ENCODE data around the gene ST3GAL4. TPM values are rescaled to one million over a fixed set of nuclear protein-coding genes. Genes with fewer than 3 reads are reported as not detected.
A peak's percentile ranks its signal among the peaks of the same experiment; 100 is the strongest.
"Not testable (repeated sequence)": the region's sequence is repeated elsewhere in the genome, so short reads cannot be mapped to it uniquely, and the experiment has no call there.

Gene ST3GAL4
- total RNA-seq, 1 donor from 2014 or later: 14.7 TPM

DNA sequence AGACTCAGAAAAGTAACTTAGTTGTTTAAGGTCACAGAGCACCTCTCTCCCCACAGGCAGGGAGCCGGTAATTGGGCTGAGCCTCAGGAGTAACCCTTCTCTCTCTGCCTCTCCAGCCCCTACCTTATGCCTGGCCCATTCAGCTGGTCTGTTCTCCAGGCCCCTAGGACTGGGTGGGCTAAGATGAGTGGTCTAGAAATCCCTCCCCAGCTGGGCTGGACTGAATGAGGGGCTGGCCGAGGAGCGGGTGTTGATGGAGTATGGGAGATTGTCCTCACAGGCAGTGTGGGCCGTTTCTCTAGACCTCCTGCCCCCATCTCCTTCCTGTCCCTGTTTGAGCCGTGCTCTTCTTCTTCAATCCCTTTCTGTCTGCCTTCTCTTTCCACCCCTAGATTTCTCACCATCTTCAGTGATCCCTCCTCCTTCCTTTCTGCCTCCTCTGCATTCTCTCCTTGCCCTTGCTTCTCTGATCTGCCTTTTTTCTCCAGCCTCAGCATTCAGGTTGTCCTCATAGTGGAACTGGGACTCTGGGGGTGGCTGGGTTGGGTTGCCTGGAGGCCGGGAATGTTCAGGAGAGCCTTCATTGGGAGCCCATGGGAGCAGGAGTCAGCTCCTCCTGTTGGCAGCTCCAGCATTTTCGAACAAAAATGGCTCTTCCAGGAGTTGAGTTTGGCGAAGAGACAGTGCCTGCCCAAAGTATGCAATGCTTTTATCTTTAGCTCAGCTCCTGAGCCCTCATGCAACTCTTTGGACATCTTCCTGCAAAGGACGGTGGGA lies 7.6 kb downstream of the ST3GAL4 start:
- no peak for DNase-seq (ENCODE audit: low read depth in 2 of 2)

GRCh38 chr11:126363706-126364248 lies 8.3 kb downstream of the ST3GAL4 start:
- DNase-seq (ENCODE audit: low read depth in 2 of 2): no peak

DNA sequence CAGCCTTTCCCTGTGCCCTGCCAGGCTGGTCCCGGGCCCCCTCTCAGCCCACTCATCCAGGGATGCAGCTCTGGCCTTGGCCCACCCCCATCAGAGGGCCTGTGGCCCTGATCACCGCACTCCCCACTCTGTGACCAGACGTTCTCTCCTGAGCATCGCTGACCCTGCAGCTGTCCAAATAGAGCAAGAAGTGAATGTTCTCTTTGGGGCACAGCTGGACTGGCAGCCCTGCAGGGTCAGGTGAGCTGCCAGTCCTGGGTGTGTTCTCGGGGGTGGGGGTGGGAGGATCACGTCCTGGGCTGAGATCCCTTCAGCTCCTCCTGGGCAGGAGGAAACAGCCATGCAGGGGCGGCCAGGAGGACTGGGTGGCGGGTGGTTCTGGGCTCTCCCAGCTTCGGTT lies 9.2 kb downstream of the ST3GAL4 start:
- not testable (repeated sequence) for DNase-seq (ENCODE audit: low read depth in 2 of 2)

- DNase-seq (ENCODE audit: low read depth in 2 of 2): not testable (repeated sequence)
Measured at GRCh38 chr11:126365508-126365907, 10.0 kb downstream of the ST3GAL4 start.

DNA sequence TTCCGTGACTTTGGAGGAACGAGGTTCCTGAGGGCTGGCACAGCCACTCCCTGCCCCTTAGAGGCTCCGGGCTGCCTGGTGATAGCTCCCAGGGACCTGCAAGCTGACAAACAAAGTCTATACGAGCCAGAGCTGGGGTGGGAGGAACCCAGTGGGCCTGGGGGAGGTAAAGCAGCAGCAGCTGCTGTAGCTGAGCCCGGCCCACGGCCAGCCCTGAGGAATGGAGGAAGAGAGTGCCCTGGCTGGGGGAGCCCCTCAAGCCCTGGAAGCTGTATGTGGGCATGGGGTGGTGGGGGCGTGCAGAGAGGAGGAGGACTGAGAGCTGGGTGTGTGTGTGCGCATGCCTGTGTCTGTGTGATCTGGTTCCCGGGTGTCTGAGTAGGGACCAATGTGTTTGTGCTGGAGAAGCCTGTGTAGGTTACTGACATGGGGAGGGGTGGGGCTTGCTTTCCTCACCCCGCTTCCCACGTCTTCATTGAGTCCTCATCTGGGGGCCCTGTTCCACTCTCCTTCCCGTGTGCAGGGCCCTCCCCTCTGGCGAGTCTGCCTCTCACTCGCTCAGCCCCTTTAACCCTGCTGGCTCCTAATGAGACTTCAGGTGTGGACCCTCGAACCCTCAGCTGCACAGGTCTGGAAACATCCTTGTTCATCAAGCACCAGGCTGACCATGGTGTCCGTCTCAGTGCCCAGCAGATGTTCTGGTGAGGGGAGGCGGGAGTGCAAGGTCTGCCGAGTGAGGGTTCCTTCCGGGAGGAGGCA lies 10.8 kb downstream of the ST3GAL4 start:
- no peak for DNase-seq (ENCODE audit: low read depth in 2 of 2)

DNA sequence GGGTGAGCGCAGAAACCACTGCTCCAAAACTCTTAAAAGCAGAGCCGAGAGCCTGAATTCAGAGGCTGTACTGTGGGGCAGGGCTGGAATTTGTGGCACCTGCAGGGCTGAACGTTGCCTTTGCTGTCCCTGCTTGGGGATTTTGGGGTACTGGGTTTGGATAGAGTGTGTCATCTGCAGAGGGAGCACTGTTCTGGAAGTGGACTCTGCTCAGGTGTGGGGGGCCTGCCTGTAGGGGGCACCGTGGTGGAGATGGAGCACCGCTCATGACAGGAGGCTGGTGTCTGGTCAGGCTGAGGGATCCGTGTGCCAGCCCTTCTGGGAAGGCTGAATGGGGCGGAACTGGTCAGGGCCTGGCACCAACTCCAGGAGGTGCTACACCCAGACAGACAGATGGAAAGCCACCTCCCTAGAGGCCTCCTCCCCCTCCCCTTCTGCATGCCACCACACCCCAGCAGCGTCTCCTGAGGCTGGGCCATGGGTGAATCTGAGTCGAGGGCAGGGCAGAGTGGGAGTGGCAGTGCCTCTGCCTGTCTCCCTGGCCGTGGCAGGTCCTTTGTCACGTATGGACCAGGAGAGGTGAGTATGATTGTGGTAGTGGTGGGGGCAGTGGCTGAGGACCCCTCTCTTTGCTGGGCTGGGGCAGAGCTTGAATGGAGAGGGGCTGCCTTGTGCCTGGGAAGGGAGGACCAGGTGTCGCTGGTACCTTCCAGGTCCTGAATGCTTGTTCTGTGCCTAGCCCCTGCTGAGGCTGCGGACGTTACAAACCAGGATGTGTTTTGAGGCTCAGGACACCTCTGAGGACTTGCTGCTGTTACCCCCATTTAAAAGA lies 11.6 kb downstream of the ST3GAL4 start:
- not testable (repeated sequence) for DNase-seq (ENCODE audit: low read depth in 2 of 2)

DNA sequence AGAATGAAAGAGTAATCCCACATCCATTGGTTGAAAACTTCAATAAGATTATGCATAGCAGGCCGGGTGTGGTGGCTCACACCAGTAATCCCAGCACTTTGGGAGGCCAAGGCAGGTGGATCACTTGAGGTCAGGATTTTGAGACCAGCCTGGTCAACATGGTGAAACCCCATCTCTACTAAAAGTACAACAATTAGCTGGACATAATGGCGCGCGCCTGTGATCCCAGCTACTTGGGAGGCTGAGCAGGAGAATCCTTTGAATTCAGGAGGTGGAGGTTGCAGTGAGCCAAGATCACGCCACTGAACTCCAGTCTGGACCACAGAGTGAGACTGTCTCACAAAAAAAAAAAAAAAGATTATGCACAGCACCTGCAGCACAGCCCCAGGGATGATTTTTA lies 12.3 kb downstream of the ST3GAL4 start:
- DNase-seq (ENCODE audit: low read depth in 2 of 2): not testable (repeated sequence)

GRCh38 chr11:126368336-126369119 lies 13.0 kb downstream of the ST3GAL4 start:
- not testable (repeated sequence) for DNase-seq (ENCODE audit: low read depth in 2 of 2)

- no peak for DNase-seq (ENCODE audit: low read depth in 2 of 2)
Measured at GRCh38 chr11:126370016-126370415, 14.5 kb downstream of the ST3GAL4 start.

DNA sequence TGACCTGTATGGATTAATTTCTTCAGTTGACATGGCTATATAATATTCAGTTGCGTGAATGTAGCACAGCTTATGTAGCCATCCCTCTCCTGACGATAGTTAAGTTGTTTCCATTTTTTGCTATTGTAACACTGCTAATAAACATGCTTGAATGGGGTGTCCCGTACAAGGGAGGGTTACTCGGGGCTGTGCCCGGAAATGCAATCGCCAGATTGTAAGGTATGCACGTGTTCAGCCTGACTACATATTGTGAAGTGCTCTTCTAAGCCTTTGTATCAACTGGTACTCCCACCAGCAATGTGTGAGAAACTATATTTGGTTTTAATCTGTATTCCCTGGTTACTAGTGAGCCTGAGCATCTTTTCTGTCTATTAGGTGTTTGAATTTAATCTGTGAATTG lies 16.1 kb downstream of the ST3GAL4 start:
- no peak for DNase-seq (ENCODE audit: low read depth in 2 of 2)

DNA sequence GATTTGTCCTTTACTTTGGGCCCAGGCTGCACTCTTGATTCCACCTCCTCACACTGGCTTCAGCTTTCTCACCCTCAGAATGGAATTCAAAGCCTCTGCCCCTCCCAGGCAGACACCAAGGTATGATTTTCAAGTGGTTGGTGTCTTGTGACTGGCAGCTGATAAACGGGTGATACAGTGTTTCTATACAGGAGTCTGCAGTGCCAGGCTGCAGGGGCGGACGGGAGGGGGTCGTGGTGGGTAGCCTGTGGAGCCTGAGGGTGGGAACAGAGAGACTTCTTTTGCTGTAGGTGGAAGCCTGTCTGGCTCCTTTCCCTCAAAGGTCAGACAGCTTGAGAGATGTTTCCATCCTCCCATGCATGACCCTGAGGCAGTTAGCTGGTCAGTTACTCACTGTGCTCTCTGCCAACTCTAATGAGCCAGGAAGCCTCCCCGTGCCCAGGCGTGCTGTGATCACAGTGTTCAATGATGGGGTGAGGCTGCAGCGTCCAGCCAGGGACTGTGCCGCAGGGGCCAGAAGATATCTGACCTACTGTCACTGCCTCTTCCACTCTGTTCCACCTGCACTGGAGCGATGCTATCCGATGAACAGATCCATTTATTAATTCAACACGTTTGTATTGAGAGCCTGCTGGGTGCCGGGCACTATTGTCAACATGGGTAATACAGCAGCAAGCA lies 18.0 kb downstream of the ST3GAL4 start:
- DNase-seq (ENCODE audit: low read depth in 2 of 2): not testable (repeated sequence)

- not testable (repeated sequence) for DNase-seq (ENCODE audit: low read depth in 2 of 2)
Measured at GRCh38 chr11:126374562-126375300, 19.2 kb downstream of the ST3GAL4 start.

GRCh38 chr11:126375726-126376125 lies 20.2 kb downstream of the ST3GAL4 start:
- DNase-seq (ENCODE audit: low read depth in 2 of 2): peak in 1 of 2 donors; percentile 31

DNA sequence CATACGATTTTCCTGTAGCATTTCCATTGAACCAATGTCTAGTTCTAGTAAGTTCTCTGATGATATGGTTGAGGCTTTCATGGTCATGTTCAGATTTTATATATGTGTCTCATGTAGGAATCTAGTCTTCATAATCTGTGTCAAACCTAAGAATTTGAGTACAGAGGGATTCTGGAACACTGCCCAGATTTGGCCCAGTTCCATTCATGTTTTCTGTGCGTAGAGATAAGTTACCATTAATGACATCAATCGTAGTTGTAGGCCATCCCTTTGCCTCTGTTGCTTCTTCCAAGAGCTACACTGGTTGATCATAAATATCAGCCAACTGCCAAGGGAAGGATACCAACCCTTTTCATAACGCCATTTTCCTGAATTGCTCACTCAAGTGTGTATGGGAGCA lies 23.3 kb downstream of the ST3GAL4 start:
- DNase-seq (ENCODE audit: low read depth in 2 of 2): peak; percentile 51 to 58

- DNase-seq (ENCODE audit: low read depth in 2 of 2): no peak
Measured at GRCh38 chr11:126380909-126381308, 25.4 kb downstream of the ST3GAL4 start.

GRCh38 chr11:126381960-126382359 lies 26.5 kb downstream of the ST3GAL4 start:
- DNase-seq (ENCODE audit: low read depth in 2 of 2): not testable (repeated sequence)

GRCh38 chr11:126382641-126383040 lies 27.2 kb downstream of the ST3GAL4 start:
- DNase-seq (ENCODE audit: low read depth in 2 of 2): not testable (repeated sequence)

- no peak for DNase-seq (ENCODE audit: low read depth in 2 of 2)
Measured at GRCh38 chr11:126383339-126384335, 28.2 kb downstream of the ST3GAL4 start.
